Mesothelial cell of epicardium (in vitro differentiated cells): Measurements from ENCODE around the gene SLC7A6. TPM values are rescaled to one million over a fixed set of nuclear protein-coding genes. Genes with fewer than 3 reads are reported as not detected.

Experiments
- DNase-seq, 2 experiments: peaks; one replicate each; pipeline ENCODE4 v3.0.0; 2021; ENCODE audit warnings: low spot score in 2 of 2; ENCODE audit not compliant: unreplicated experiment in 2 of 2
- H3K27ac Mint-ChIP-seq: 2 replicates; pipeline ENCODE4 v1.8.0; 2021; ENCODE audit warnings: mixed read lengths
- H3K27me3 Mint-ChIP-seq: 2 replicates; pipeline ENCODE4 v1.8.0; 2021; ENCODE audit warnings: low read depth, mixed read lengths
- H3K36me3 Mint-ChIP-seq: 2 replicates; pipeline ENCODE4 v1.8.0; 2021; ENCODE audit warnings: mixed read lengths
- H3K4me1 Mint-ChIP-seq: 2 replicates; pipeline ENCODE4 v1.8.0; 2021; ENCODE audit warnings: mixed read lengths
- H3K4me3 Mint-ChIP-seq: 2 replicates; pipeline ENCODE4 v1.8.0; 2021; ENCODE audit warnings: mild to moderate bottlenecking, moderate library complexity, mixed read lengths
- H3K9me3 Mint-ChIP-seq: 2 replicates; pipeline ENCODE4 v1.8.0; 2021; ENCODE audit warnings: mixed read lengths
- total RNA-seq: library from RNA; stranded (reverse); gene quantifications from 3 replicates; pipeline ENCODE4 v1.2.1, GENCODE V29; 2021
- TF ChIP-seq, protein P1 (sequence below): fragments of 200-600 bp; sonication (generic); IDR thresholded peaks from one replicate; pipeline ENCODE4 v1.5.0; 2021; ENCODE audit warnings: antibody characterized with exemption; ENCODE audit not compliant: unreplicated experiment

SLC7A6 gene
- total RNA-seq, 1 donor from 2014 or later = 73.2 TPM

DNA sequence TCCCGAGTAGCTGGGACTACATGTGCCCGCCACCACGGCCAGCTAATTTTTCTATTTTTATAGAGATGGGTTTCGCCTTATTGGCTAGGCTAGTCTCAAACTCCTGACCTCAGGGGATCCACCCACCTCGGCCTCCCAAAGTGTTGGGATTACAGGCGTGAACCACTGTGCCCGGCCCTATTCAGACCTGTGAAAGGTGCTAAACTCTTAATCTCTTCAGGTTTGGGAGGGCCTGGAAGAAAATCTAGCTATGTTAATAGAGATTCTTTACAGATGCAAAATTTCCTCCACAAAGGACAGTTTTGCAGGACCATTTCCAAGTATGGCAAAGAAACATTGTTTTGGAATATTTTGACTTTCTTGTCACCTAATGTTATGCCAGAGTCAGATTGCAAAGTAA lies 22.2 kb upstream of the SLC7A6 start:
- TF ChIP-seq, protein P1, sequence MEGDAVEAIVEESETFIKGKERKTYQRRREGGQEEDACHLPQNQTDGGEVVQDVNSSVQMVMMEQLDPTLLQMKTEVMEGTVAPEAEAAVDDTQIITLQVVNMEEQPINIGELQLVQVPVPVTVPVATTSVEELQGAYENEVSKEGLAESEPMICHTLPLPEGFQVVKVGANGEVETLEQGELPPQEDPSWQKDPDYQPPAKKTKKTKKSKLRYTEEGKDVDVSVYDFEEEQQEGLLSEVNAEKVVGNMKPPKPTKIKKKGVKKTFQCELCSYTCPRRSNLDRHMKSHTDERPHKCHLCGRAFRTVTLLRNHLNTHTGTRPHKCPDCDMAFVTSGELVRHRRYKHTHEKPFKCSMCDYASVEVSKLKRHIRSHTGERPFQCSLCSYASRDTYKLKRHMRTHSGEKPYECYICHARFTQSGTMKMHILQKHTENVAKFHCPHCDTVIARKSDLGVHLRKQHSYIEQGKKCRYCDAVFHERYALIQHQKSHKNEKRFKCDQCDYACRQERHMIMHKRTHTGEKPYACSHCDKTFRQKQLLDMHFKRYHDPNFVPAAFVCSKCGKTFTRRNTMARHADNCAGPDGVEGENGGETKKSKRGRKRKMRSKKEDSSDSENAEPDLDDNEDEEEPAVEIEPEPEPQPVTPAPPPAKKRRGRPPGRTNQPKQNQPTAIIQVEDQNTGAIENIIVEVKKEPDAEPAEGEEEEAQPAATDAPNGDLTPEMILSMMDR = no peak
- H3K4me1 Mint-ChIP-seq = peaks cover 22% of the 10 kb centered on the region
- DNase-seq = no peak
- no peak overlapping the region for H3K4me3 Mint-ChIP-seq
- no peaks in the 10 kb centered on the region for H3K9me3 Mint-ChIP-seq
- no peak overlapping the region for H3K27ac Mint-ChIP-seq
- H3K36me3 Mint-ChIP-seq = no peaks in the 10 kb centered on the region
- H3K27me3 Mint-ChIP-seq = no peaks in the 10 kb centered on the region

DNA sequence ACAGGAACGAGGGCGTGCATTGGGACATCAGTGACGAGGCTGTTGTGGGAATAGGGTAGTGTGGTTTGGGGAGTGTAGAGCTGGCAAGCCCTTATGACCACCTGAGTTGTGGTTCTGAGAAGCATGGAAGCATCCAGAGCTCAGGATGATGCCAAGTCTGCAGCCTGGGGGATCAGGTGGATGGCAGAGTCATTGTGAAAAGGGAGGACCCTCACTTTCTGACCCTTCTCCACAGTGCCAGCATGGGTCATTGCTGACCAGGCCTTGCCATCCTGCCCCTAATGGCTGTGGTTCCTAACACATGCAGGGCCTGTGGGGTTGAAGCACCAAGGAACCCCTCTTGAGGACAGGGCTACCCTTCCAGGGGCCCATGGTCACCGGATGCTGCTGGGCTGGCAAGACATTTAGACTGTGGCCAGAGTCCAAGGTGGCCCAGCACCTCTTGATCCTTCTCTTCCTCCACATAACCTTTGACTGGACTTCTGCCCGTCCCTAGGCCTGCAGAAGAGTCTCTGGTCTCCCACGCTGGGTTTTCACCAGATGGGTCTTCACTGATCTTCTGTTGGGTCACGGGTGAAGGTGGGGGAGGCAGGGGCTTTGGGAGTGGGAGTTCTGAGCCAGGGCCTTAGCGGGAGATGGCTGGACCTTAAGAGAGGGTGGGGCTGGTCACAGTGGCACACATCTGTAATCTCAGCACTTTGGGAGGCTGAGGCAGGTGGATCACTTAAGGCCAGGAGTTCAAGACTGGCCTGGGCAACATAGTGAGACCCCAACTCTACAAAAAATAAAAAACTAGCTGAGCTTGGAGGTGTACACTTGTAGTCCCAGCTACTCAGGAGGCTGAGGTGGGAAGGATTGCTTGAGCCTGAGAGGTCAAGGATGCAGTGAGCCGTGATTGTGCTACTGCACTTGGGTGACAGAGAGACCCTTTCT lies 21.1 kb upstream of the SLC7A6 start:
- Mint-ChIP-seq H3K27me3 (no peaks in the 10 kb centered on the region), H3K4me3 (peak overlapping the region; percentile 36), H3K36me3 (no peaks in the 10 kb centered on the region), H3K9me3 (no peaks in the 10 kb centered on the region), H3K27ac (no peak overlapping the region), H3K4me1 (peaks cover 18% of the 10 kb centered on the region)
- DNase-seq = no peak
- TF ChIP-seq, protein P1 = no peak

DNA sequence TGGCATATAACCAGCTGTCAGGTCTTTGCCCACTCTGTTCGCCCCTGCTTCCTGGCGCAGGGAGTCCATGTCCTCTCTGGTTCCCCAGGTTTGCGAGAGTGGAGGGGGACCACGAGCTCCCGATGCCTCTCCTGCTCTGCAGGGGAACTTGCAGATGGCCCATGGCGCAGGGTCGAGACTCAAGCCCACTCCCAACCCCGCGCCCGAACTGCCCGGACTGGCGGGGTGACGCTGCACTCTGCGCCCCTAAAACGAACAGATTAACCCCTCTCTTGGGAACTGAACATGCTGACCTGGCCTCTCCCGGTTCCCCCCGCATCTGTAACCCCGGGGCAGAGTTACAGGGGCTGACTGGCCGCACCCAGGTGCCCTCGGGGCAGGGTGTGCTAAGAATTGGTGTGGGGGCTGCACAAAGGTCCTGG lies 19.8 kb upstream of the SLC7A6 start:
- no peak for DNase-seq
- Mint-ChIP-seq H3K9me3 (no peaks in the 10 kb centered on the region), H3K4me1 (peaks cover 18% of the 10 kb centered on the region), H3K4me3 (peak overlapping the region; percentile 99), H3K27me3 (no peaks in the 10 kb centered on the region), H3K36me3 (peaks cover 2% of the 10 kb centered on the region), H3K27ac (no peak overlapping the region)
- TF ChIP-seq, protein P1 = no peak

DNA sequence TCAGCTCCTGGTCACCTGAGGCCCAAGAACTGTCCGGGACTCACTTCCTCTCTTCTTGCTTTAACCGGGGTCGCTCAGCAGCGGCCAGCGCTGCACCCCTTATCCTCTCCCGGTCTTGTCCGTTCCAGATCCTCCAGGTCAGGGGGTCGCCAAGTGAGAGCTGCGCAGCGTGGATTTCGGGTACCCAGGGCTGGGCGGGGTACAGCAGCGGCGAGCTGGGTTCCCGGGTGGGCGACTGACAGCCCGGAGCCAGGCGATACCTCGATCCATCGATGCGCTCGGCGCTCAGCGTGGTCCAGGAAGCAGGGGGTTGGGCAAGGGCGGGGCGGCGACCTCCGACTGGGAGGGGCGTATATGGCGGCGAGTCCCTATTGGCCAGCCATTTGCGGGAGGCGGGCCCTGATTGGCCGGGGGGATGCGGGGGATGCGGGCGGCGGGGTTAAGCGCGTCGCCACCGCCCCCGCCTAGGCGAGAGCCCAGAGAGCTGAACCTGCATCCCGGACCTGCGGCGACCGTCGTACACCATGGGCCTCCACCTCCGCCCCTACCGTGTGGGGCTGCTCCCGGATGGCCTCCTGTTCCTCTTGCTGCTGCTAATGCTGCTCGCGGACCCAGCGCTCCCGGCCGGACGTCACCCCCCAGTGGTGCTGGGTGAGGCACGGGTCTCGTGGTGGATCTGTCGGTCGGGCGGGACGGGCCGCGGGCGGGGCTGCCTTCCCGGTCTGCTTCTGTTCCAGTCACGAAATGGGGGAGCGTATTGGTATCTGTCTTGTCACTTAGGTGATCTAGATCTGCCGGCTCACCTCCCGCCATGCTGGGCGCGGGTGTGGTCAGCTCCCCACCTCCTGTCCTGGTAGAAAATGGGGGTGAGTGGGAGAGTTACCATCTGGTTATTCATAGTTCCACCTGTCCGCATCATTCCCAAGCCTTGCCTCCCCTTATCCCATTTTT lies 19.1 kb upstream of the SLC7A6 start, which contains the start of gene PLA2G15:
Gene PLA2G15, plus strand, starts transcription at position 471 of the 951 bp plus-strand sequence. Its CDS starts 54 bp downstream, at position 525.
- H3K4me1 Mint-ChIP-seq = peaks cover 18% of the 10 kb centered on the region
- H3K36me3 Mint-ChIP-seq = peaks cover 5% of the 10 kb centered on the region
- no peaks in the 10 kb centered on the region for H3K9me3 Mint-ChIP-seq
- TF ChIP-seq, protein P1 = no peak
- peak; percentile 93 to 94 for DNase-seq
- peak within 1 kb of the TSS; percentile 88 for H3K27ac Mint-ChIP-seq
- H3K27me3 Mint-ChIP-seq = no peaks in the 10 kb centered on the region
- peak within 1 kb of the TSS; percentile 99 for H3K4me3 Mint-ChIP-seq

DNA sequence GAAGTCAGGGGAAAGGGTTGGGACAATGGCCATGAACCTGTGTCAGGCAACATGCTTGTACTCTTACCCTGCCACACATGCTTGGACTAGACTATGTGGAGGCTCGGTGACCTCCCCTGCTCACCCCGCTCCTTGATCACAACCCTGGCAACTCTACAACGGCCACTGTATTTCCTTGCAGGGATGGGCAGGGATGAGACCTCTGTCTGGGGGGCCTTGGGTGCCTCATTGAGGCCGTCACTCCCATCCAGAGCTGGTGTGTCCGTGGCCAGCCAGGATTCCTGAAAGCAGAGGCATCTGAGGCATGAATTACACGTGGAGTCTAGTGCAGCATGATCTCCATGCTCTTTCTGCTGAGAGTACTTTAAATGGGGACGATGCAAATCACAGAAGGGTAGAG lies 18.2 kb upstream of the SLC7A6 start:
- H3K27me3 Mint-ChIP-seq = no peaks in the 10 kb centered on the region
- DNase-seq = no peak
- no peaks in the 10 kb centered on the region for H3K9me3 Mint-ChIP-seq
- peak overlapping the region; percentile 99 for H3K4me3 Mint-ChIP-seq
- peaks cover 18% of the 10 kb centered on the region for H3K4me1 Mint-ChIP-seq
- peaks cover 9% of the 10 kb centered on the region for H3K36me3 Mint-ChIP-seq
- H3K27ac Mint-ChIP-seq = no peak overlapping the region
- TF ChIP-seq, protein P1 = no peak
